Femur (tissue), 1 donor: Measurements from ENCODE around the gene EFCAB13.
"Not testable (repeated sequence)": the region's sequence is repeated elsewhere in the genome, so short reads cannot be mapped to it uniquely, and the experiment has no call there.

Source experiments
- DNase-seq: peaks from one replicate; pipeline ENCODE4 v3.0.0-alpha.2; 2017

Gene EFCAB13

DNA sequence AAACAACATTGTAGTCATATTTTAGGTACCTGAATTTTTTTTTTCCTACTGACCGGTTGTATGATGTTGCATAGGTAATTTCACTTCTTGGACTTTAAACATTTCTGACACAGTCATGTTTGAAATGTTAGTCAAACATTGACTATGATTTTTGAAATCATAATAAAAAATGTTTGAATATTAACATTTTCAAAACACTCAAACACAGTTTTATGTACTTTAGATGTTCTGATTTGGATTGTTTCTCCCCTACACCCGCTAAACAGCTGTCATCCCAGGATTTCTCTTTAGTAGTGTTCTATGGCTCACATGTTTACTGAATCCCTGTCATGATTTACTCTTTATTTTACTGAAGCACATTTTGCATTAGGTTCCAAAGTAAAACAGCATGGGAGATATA, 104.2 kb downstream of the EFCAB13 start:
- no peak for DNase-seq

DNA sequence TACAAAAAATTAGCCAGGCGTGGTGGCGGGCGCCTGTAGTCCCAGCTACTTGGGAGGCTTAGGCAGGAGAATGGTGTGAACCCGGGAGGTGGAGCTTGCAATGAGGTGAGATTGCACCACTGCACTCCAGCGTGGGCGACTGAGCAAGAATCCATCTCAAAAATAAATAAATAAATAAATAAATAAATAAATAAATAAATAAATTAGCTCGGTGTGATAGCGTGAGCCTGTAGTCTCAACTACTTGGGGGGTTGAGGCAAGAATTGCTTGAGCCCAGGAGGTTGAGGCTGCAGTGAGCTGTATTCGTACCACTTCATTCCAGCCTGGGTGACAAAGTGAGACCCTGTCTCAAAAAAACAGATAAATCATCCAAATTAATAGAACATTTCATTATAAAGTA, 108.5 kb downstream of the EFCAB13 start:
- DNase-seq: not testable (repeated sequence)

DNA sequence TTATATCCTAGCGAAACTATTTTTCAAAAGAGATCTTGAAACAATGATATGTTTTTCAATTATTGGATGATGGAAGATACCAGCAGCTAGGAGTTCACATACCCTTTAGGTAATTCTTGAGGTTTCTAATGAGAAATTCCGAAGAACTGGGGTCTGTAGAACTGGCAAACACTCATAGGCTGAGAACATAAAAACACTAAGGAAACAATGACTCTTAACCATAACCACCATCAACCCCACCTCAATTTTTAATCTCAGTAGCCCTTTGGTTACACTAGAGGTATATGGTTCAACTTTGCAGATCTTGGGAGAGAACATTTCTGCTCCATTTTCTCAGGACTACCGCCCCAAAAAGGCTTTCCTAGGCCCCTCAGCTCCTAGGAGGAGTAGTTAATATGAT, 141.4 kb downstream of the EFCAB13 start:
- no peak for DNase-seq

DNA sequence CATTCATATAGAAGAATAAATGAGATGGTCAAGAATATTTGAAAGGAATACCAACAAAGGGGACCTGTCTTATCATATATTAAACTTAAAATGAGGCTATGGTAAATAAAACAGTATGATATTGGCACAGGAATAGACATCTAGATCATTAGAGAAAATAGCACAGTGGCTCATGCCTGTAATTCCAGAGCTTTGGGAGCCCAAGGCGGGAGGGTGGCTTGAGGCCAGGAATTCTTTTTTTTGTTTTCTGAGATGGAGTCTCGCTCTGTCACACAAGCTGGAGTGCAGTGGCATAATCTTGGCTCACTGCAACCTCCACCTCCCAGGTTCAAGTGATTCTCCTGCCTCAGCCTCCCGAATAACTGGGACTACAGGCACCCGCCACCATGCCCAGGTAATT, 143.2 kb downstream of the EFCAB13 start:
- not testable (repeated sequence) for DNase-seq

DNA sequence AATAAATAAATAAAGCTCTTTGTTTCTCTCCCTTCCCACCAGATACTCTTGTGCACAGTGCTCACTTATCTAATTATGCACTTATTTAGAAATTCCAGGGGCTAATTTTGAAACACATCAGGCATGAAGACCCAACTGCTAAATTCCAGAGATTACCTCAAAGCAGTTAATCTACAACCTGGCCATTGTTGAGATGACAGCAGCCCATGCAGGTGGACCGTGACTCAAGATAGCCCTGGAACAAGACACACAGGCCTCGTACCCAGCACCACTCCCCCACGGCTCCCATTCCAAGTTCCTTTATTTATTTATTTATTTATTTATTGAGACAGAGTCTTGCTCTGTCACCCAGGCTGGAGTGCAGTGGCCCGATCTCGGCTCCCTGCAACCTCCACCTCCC, 147.1 kb downstream of the EFCAB13 start:
- DNase-seq: no peak

DNA sequence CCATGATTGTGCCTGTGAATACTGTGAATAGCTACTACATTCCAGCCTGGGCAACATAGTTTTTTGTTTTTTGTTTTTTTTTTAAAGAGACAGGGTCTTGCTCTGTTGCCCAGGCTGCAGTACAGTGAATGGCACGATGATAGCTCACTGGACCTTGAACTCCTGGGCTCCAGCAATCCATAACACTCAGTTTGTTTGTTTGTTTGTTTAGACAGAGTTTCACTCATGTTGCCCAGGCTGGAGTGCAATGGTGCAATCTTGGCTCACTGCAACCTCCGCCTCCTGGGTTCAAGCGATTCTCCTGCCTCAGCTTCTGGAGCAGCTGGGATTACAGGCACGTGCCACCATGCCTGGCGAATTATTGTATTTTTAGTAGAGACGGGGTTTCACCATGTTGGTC, 148.3 kb downstream of the EFCAB13 start:
- DNase-seq: not testable (repeated sequence)
